Activated CD8-positive, alpha-beta memory T cell treated with anti-CD3 and anti-CD28 coated beads, Interleukin-2, amount 50 U/mL, for 24 hours (primary cell): ENCODE data around the gene NMRAL1.

ENCODE experiments used
- DNase-seq: peaks from one replicate; pipeline ENCODE4 v3.0.0-alpha.2; 2020; ENCODE audit errors: extremely low read depth

The NMRAL1 gene

DNA sequence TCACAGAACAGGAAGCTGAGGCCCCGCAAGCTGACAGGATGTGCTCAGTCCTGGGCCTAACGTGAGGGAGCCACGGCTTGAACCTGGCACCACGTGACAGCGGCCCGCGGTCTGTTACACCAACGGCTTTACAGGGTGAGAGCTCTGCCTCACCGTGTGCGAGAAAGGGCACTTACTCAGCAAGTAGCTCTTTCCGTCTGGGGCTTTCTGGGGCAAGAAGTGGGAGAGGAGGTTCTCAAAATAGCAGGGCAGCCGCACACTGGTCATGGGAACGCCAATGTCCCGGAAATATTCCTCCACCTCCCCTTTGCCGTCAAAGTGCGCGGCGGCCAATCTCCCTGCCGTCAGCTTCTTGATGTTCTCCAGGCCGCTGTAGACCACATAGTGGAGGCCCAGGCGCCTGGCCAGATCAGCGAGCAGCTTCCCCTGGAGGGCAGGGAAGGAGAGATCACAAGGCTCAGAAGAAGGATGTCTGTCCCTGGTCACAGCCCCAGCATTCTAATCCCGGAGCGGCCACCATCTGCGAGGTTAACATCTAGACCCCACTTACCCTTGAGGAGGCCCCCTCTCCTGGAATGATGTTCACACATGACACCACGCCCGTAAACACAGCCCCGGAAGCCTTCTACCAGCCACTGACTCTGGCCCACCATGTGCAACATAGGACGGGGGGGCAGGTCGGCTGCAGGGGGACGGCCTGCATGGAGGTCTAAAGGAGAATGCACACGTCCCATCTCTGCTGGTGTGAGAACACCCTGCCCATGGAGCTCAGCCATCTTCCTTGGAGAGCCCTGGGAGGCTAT is 8.2 kb downstream of the NMRAL1 start:
- DNase-seq = no peak

DNA sequence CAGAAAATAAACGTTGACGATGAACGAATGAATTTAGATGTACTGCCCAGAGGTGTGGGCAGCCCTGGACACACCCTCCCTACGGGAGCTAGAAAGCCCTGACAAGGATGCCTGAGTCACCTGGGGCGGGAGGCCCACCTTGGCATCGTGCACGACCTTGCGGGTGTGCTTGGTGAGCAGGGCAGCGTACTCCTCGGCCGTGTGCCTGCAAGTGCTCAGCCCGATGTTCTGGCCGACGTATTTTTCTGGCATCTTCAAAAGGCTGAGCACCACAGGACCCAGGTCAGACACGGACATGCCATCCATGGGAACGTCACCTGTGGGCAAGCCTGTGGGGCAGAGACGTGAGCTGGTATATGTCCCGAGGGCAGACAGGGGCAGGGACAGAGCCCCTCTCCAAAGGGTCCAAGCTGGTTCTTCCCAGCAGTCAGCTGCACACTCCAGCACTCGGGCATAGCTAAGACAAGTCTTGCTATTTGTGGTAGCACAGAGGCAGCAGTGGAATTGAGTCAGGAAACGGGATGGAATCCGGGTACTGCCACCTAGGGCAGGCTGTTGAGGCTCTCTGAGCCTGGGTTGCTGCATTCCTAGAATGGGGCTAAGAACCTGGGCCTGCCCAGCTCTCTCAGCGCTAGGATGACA is 10.8 kb downstream of the NMRAL1 start:
- no peak for DNase-seq

DNA sequence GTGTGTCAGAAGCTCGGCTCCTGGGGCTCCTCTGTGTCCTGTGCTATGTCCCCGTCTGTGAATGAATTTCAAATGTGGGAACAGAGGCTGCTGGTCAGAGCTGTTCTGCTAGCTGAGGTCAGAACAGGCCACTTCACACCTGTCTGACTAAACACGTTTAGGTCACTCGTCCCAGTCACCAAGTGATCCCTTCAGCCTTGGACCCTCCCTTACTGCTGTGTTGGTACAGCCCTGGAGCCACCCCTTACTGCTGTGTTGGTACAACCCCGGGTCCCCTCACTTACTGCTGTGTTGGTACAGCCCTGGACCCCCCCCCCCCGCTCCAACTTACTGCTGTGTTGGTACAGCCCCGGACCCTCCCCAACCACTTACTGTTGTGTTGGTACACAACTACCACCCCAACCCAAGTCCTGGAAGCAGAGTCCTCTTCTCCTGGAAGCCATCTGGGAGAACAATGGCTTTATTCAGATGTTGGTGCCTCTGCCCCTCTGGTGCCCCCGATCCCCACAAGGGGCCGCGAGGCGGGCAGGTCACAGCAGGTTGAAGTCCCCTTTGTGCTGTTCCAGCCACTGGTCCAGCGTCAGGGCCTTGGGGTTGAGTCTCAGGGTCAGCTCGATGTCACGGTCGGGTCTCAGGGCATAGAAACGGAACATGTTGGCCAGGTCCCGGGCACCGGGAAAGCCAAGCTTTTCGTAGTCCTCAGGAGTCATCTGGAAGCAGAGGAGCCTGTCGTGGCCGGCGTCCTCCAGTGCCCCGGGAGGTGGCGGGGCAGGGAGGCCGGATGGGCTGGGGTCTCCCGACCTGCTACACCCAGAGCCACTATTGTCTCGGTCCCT is 13.0 kb downstream of the NMRAL1 start:
- no peak for DNase-seq

DNA sequence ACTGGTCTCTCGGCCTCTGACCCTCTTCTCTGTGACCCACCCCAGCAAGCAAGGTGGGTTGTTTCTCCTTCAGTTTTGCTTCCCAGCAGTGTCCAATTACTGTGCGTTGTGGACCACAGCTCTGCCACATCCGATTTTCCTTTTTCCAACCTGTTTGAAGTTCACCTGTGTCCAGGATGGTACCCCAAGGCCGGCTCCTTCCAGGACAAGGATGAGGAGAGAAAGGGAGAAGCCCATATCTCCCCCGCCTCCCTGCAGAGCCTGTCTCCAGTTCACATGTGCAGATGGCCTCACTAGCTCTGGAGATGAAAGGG is 13.5 kb downstream of the NMRAL1 start:
- DNase-seq = no peak

DNA sequence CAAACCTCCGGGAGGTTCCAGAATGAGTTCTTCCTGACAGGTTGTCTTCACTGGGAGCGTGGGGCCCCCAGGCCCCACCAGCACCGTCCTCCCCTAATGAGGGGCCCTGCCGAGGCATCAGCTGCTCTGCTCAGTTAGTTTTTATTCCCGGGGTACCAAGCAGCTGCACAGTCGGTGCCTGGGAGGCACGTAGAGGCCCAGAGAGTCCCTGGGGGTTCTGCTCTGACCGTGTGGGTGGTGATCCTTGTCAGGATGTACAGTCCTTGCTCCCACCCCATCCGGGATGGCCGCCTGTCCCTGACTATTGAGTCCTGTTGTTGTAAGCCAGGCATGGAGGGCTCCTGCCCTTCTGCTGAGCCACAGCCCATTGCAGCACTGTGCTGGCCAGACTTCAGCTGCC is 18.5 kb downstream of the NMRAL1 start:
- DNase-seq = no peak

DNA sequence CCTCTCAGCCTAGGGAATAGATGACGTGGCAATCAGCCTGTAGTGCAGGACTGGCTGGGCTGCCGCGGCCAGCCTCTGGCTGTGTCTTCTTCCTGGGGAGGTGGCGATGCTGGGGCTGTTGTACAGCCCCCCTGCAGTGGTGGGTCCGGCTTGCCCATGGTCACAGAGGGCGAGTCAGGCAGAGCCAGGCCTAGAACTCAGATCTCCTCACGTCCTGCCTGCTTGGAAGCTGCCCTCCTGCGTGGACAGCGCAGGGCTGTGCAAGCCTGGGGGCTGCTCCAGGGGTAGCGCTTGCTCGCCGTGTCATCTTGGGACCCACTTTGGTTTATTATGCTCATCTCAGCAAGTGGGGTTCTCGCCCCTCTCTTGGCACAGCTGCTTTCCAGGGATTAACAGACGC is 19.3 kb downstream of the NMRAL1 start:
- DNase-seq = no peak

DNA sequence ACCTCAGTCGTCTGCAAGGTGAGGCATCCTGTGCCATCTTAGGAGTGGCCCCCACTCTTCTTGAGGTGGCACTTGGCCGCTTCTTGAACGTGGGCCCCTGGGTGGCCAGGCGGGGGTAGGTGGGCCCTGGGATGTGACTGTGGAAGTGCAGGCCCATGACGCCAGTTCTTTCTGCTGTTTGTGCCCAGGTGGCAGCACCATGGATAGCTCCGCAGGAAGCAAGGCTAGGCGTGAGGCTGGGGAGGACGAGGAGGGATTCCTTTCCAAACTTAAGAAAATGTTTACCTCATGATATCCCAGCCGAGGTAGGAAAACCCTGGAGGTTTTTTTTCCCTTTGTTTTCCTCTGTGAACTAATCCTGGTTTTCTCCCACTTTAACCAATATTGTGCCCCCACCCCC is 19.8 kb downstream of the NMRAL1 start:
- no peak for DNase-seq

DNA sequence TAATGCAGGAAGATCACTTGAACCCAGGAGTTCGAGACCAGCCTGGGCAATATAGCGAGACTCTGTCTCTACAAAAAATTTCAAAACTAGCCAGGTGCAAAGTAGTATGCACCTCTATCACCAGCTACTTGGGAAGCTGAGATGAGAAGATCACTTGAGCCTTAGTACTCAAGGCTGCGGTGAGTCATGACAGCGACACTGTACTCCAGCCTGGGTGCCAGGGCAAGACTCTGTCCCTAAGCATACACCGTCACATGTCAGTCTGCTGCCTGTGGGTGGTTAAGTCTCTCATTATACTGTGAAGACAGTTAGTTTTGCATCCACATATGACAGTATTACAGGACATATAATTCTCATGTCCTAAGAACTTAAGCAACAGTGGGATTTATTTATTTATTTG is 21.8 kb downstream of the NMRAL1 start:
- DNase-seq = no peak

DNA sequence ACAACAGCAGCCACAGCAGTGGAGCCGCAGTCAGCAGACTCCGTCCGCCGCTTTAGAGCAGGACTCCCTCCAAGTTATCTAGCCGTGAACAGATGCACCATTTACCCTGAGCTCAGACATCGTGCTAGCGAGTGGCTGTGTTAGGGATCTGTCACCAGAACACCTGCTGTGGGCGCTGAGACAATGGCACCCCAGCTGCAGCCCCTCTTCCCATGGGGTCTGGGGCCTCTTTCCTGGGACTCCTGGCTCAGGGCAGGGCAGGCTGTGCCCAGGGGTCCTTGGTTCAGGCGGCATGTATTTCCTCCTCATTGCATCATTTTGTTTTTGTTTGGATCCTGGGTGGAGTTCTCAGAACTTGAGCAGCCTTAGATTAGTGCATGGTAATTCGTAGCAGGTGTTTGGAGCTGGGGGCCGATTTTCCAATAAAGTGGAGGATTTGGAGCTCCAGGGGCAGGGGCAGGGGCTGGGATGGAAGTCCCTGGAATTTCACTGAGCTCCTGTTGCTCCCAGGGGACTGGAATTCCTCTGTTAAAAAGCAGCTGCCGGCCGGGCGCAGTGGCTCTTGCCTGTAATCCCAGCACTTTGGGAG is 23.4 kb downstream of the NMRAL1 start:
- no peak for DNase-seq

DNA sequence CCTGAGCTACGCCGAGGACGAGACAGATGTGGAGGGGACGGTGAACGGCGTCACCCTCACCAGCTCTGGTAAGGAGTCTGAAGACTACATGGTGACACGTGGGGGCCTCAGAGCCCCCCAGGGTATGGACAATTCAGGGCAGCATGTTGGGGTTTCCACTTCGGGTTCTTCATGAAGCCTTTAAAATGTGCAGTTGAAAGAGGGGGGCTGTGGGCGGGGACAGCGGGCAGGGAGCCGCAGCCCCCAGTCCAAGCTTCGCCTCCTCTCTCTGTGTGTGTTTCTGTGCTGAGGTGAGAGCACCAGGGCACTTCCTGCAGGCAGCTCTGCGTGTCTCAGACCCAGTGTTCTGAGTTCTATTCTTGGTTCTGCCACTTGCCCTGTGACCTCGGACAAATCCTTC is 24.0 kb downstream of the NMRAL1 start:
- DNase-seq = no peak

DNA sequence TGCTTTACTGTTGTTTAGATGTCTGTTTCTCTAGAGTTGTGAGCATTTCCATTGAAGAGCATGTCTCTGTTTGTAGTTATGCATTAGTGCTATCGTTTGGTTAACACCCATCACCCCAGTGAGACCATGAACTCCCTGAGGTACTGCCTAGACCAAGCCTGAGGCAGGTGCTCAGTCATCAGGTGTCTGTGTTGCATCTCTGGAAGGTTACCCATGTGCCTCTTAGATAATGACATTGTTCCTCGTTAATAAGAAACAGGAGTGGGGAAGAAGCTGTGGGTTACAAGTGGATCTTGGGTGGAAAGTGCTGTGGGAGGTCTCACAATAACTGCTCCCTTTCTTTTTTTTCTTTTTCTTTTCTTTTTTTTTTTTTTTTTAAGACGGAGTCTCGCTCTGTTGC is 30.4 kb downstream of the NMRAL1 start:
- no peak for DNase-seq

DNA sequence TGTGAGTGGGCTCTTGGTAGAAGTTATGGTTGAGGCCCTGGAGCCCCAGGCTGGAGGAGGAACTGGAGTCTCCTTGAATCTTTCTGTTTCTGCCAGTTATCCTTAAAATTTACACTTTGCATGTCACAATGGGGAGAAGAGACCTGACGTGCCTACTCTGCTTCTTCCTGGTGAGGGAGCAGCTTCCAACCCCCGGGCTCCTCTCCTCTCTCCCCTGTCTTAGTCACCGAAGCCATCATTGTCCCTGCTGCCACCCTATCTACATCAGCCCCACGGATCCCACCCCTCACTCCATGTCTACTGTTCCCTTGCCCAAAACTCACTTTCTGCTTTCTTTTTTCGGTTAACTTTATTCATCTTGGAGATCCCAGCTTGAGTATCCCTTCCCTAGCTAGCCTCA is 31.2 kb downstream of the NMRAL1 start:
- DNase-seq = no peak

DNA sequence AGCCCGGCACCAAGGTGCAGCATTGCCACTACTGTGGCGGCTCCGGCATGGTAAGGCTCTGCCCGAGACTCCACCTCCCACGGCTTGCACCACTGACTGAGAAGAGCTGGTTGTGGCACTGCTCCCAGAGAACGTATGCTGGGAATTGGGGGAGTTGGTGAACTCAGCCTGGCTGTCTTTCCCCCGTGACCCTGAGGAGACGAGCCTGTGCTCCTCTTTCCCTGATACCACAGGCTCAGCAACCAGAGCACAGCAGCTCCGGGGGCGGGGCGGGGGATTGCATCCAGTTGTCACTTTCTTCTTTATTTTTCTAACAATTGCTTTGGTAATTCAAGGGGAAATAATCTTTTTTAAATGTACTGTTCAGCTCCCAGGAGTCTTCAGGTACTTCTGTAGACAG is 32.1 kb downstream of the NMRAL1 start:
- DNase-seq = no peak

DNA sequence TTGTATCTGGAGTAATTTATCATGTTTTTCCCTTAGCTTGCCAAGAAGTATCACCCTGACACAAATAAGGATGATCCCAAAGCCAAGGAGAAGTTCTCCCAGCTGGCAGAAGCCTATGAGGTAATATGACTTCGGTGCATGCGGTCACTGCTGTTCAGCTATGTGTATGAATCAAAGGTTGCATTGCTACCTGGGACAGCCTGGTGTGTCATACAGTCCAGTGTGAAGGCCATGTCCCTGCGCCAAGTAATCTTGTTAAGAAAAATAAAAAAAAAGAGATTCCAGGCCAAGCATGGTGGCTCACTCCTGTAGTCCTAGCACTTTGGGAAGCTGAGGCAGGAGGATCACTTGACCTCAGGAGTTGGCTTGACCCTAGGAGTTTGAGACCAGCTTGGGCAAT is 37.1 kb downstream of the NMRAL1 start:
- DNase-seq = no peak

DNA sequence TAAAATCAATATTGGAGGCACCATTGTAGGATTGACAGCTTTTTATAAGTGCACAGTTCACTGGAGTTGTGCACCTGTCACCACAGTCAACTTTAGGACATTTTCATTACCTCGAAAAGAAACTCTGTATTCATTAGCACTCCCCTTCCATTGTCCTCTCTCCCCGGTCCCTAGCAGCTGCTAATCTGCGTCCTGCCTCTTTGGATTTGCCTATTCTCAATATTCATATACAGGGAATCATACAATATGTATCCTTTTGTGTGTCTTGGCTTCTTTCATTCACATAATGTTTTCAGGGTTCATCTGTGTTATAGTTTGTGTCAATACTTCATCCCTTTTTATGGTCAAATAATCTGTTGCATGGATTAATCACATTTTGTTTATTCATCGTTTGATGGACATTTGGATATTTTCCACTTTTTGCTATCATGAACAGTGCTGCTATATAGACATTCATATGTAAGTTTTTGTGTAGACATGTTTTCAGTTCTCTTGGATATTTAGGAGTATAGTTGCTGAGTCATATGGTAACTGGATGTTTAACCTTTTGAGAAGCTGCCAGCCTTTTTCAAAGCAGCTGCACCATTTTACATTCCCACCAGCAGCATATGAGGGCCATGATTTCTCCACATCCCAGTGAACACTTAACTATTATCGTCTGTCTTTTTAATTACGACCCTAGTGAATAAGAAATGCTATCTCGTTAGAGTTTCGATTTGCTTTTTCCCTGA is 38.9 kb downstream of the NMRAL1 start:
- no peak for DNase-seq

DNA sequence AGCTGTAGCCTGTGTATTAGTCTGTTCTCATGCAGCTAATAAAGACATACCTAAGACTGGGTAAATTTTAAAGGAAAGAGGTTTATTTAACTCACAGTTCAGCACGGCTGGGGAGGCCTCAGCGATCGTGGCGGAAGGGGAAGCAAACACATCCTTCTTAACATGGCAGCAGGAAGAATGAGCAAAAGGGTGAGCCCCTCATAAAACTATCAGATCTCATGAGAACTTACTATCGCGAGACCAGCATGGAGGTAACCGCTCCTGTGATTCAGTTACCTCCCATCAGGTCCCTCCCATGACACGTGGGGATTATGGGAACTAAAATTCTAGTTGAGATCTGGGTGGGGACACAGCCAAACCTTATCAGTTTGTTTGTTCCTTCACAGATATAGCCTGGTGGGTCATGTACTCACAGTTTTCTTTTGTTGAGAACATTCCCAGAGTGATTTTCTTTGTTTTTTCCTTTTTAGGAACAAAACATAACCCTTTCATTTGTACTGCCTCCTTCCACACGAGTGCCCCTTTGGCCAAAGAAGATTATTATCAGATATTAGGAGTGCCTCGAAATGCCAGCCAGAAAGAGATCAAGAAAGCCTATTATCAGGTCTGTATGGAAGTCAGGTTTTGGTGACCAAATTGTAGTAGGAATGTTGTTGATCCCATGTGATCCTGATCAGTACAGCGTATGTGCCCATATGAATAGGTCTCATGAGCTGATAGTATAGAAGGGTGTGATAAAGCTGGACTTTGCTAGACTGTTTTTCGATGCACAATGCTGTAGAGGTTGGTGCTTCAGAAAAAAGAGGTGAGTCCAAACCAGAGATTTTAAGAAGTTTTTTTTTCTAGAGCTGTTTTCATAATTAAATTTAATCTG is 40.3 kb downstream of the NMRAL1 start:
- no peak for DNase-seq

DNA sequence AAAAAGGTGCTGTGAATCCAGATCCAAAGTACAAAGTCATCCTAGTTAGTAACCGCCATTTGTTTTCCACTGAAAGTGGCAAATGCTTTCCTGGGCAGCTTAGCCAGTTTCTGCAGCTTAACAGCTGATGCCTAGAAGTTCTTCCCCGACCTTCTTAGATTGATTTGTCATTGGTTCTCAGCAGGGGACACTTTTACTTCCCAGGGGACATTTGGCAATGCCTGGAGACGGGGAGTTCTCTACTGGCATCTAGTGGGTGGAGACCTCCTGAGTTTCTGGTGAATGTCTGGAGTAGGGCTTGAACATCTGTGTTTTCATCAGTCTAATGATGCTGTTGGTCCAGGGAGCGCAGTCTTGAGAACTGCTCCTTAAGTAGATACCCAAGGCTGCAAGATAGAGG is 41.2 kb downstream of the NMRAL1 start:
- no peak for DNase-seq

DNA sequence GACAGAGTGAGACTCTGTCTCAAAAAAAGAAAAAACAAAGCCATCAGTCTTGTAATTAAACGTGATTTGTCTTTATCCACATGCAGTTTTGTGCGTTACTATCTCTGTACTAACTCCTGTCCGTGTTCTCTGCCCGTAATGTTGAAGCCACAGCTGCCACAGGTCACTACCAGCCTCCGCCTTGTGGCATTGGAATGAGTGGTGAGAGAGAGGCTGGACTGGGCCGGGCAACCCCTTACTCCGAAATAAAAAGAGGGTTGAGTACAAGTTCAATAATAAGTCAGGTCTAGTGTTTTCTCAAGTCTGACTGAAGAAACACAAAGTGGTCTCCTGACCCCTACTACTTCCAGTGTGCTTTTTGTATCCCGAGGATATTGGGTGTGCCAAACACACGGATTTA is 43.4 kb downstream of the NMRAL1 start:
- no peak for DNase-seq

DNA sequence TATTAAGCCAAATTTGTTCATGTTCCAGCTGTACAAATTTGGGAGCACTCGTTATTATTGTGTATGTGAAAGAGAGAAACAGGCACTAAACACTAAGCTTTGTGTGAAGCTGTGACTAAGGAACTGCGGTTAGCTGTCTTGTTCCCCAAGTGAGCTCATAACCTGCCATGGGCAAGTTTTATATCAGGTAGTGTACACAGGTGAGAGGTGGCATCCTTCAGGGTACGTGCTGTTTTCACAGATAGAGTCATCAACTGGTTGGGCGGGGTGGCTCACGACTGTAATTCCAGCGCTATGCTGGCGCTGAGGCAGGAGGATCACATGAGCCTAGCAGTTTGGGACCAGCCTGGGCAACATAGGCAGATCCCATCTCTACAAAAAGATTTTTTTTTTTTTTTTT is 45.9 kb downstream of the NMRAL1 start:
- no peak for DNase-seq

DNA sequence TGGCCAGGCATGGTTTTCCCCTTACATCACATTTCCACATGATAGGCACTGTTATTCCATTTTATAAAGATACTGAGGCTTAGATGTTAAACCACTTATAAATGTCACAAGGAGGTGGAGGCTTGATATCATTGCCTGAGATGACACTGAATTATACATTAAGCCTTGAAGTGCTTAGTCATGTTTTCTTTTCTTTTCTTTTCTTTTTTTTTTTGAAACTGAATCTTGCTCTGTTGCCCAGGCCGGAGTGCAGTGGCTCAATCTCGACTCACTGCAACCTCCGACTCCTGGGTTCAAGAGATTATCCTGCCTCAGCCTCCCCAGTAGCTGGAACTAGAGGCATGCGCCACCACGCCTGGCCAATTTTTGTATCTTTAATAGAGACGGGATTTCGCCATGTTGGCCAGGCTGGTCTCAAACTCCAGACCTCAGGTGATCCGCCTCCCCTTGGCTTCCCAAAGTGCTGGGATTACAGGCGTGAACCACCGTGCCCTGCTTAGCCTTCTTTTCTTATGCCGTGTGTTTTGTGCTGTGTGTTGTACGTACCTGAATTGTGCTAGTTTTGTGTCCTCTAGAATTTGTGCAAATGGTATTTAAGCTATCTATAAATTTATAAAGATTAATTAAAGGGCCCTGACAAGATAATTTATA is 47.6 kb downstream of the NMRAL1 start:
- DNase-seq = no peak
